Stimulated activated CD8-positive, alpha-beta memory T cell treated with anti-CD3 and anti-CD28 coated beads, Interleukin-15, amount 100 ng/mL, for 1 hour (primary cell): ENCODE results near the gene TEX44.
"Not testable (repeated sequence)": the region's sequence is repeated elsewhere in the genome, so short reads cannot be mapped to it uniquely, and the experiment has no call there.

Source experiments
- DNase-seq: peaks from one replicate; pipeline ENCODE4 v3.0.0-alpha.2; 2020; ENCODE audit warnings: low read depth

TEX44 gene

DNA sequence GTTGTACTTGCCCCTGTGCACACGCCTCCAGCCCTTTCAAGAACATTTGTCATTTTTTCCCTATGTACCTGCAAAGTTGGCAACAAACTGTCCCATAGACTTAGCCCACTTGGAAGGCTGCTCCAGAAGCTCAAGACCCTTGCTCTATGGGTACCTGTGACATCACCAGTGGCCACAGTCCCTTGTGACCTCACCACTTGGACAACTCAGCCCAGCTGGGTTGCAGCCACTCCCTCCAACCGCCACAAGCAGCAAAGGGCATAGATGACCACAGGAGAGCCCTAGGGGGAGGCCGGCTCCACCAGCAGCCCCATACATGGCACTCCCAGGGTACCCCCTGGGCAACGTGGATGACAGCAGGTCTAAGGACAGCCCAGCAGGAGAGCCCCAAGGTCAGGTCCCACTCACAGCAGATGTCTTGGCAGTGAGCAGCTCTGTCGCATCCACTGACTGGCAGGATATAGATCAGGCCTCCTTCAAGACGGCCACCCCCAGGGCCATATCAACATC, at the start of gene TEX44:
TSS of gene TEX44 (plus strand) at position 229 of the 510 bp plus-strand sequence. CDS start at position 317, 88 bp downstream.
- DNase-seq: no peak

DNA sequence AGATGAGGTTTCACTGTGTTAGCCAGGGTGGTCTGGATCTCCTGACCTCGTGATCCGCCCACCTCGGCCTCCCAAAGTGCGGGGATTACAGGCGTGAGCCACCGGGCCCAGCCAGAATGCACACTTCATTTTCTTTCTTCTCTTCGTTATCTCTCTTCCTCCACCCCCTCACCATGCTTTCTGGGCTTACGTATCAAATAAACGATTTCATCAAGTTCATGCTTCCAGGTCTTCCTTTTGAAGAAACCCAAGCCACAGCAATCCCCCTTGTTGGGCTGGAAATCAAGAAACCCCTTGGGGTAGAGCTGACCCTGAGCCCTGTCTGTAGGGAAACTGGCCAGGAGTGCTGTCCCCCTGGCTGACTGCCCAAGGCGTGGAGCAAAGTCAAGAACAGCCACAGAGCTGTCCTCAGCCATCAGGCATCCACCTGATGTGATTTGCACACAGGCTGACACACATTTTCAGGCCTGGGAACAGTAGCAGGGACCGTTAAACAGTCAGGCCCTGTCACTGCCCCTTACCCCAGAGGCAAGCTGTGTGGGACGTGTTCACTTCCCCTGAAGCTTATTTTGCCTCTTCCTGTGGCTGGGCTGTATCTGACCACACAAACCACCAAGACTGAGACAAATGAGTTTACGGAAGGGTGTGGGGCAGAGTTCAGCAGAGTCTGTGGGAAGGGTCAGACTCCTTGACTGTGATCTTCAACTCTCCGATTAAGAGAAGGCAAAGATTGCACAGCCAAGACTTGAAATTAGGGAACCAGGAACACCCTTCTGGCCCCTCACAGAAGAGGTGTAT, 47.4 kb upstream of the TEX44 start:
- no peak for DNase-seq

DNA sequence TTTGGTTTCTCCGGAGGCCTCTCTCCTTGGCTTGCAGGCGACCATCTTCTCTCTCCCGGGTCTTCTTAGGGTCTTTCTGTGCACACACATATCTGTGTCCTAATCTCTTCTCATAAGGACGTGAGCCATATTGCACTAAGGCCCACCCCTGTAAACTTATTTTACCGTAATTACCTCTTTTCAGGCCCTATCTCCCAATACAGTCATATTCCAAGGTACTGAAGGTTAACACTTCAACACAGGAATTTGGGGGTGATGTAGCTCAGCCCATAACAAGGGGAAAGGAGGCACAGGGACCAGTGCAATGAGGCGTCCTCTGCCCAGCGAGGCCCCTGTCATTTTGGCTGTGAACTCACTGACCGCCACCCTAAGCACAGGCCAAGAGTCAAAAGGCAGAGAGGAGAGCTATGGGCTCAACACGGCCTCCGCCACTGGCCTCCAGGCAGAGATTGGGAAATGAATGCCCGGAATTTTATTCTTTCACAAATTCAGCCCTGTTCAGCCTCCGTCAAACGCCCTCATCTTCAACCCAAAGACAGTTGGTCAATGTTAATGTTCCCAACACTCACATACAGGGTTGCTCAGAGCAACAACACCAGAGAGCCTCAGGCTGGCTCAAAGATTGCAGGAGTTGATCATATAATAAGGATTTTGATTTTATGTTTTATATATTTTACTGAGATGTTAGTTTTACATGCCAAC, 46.5 kb upstream of the TEX44 start:
- no peak for DNase-seq

DNA sequence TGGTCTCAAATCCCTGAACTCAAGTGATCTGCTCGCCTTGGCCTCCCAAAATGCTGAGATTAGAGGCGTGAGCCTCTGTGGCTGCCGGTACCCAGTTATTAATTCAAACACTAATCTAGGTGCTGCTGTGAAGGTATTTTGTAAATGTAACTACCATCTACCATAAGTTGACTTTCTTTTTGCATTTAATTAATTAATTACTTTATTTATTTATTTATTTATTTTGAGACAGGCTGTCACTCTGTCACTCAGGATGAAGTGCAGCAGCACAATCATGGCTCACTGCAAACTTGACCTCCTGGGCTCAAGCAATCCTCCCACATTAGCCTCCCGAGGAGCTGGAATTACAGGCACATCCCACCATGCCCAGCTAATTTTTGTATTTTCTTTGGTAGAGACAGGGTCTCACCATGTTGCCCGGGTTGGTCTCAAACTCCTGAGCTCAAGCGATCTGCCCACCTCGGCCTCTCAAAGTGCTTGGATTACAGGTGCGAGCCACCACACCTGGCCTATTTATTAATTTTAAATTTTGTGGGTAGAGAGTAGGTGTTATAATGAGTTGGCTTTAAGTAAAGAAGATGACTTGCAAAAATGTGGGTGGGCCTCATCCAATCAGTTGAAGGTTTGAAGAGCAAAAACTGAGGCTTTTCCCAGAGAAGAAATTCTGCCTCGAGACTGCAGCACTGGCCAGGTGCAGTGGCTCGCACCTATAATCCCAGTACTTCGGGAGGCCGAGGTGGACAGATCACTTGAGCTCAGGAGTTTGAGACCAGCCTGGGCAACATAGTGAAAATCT, 45.2 kb upstream of the TEX44 start:
- DNase-seq: no peak

DNA sequence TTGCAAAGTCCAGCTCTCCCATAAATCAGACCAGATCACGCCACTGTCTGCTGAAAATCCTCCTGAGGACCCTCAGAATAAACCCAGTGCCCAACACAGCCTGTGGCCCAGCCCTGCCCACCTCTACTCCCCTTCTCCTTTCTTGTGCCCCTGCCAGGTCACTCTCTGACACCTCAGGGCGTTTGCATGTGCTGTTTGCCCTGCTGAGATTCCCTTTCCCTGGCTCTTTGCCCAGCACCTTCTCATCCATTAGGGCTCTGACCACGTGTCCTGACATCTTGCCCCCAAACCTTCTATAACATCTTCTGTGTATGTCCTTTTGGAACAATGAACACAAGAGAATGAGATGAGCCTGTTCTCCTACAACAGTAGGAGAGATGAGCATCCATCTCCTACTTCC, 43.9 kb upstream of the TEX44 start:
- DNase-seq: no peak

DNA sequence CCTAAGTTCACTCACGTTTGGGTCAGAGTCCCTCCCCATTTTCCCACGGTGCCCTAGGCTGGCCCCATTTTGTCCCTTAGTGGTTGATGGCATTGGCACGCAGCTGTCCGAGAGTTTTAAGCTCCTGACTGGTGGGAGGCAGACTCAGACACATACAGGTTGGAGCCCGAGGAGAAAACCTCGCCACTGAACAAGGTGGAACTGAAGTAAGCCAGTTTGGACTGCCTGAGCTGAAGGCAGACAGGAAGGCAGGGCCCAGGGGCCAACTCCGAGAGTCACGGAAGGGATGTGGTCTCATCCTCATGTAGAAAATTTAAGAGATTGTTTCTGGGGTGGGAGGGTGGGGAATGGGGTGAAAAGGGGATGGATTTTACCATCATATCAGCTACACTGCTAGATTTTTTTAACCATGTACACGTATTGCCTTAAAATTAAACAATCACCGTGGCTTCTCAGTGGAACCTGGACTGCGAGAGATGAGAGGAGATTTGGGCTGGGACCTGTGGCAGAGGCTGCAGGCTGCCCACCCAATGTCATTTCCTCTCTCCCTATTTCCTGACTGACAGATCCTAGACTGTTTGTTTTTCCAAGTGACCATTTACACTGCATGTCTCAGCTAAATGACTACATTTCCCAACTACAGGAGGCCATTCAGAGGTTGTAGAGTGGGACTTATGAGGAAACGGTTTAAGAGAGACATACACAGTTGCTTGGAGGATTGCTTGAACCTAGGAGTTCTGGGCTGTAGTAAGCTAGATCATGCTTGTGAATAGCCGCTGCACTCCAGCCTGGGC, 43.0 kb upstream of the TEX44 start:
- DNase-seq: no peak

DNA sequence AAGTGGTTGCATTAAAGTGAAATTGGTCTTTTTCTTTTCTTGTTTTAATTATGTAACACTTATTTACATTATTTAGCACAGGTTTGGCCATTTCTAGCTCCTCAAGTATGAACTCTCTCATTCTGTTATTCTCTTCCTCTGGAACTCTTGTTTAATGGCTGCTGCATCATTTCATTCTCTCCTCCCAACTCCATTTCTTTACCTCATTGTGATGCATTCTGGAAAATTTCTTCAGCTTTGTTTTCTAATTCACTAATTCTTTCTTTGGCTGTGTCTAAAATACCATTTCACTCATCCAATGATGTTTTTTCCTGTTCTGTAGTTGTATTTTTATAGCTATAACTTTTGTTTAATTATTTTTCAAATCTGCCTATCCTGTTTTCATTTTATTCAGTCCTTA, 39.9 kb upstream of the TEX44 start:
- no peak for DNase-seq

DNA sequence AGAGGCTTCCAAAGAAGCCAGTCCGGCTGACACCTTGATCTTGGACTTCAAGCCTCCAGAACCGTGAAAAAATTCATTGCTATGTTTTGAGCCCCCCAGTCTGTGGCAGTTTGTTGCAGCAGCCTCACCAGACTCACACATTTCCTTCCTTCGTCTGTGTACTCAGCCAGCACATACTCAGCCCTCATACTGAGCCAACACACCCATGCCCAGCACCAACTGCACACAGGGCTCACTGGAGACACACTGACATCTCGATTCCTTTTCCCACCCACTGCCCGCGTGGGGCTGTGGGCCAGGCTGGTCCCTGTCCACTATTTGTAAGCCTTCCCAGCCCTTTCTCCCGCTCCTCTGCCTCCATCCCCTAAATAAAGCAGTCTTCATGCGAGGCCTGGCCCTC, 38.3 kb upstream of the TEX44 start:
- DNase-seq: no peak

DNA sequence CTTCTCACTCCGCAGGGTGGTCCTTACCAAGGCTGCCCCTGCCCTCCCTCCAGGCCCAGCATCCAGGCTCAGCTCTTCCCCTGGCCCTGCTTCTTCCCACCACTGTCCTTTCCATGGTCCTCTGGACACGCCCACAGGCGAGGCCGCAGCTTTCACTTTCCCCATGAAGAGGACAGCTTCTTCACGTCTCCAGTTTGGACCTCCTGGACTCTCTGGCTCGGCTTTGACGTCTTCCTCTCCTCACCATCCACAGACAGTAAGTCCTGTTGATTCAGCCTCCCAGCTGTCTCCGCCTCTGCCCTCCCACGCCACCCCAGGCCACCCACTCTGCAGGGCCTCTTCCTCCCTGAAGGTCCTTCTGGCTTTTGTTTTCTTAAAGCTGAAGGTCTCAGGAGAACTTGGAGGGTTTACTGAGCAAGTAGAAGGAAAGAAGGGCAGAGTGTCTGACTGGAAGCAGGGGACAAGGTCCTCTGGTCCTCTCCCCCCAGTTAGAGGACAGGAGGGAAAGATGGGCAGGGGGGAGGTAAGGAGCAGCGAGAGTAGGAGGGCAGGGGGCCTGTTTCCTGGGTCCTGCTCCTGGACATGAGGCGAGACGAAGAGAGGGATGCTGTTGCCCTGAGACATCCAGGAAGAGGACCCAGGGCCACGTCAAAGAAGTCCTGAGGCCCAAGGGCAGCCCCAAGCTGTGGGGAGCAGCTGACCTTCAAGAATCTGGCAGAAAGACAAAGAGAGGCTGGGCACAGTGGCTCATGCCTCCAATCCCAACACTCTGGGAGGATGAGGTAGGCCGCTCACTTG, 37.7 kb upstream of the TEX44 start:
- no peak for DNase-seq

DNA sequence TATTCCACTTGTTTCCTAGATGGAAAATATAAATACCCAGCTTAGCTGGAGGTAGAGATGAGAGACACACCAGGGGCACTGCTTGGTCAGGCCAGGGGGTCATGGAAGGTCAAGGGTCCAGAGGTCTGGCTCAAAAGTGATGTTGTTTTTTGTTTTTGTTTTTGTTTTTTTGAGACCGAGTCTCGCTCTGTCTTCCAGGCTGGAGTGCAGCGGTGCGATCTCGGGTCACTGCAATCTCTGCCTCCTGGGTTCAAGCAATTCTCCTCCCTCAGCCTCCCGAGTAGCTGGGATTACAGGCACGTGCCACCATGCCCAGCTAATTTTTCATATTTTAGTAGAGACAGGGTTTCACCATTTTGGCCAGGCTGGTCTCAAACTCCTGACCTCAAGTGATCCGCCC, 36.2 kb upstream of the TEX44 start:
- not testable (repeated sequence) for DNase-seq

DNA sequence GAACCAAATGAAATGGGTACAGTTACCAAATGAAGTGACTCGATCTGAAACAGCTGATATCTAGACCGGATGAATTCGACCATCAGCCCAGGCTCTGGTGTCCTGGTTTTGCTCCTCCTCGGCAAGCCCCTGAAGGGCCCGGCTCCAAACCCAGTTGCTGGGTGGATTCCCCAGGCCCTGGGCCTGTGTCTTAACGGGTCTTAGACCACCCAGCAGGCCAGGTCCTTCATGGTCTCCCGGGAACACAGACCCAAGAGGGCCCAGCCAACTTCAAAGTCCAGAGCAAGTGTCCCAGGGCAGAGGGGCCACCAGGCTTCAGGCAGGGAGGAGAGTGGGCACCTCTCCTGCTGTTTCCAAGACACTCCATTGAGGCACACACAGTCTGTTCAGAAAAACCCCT, 35.7 kb upstream of the TEX44 start:
- no peak for DNase-seq

DNA sequence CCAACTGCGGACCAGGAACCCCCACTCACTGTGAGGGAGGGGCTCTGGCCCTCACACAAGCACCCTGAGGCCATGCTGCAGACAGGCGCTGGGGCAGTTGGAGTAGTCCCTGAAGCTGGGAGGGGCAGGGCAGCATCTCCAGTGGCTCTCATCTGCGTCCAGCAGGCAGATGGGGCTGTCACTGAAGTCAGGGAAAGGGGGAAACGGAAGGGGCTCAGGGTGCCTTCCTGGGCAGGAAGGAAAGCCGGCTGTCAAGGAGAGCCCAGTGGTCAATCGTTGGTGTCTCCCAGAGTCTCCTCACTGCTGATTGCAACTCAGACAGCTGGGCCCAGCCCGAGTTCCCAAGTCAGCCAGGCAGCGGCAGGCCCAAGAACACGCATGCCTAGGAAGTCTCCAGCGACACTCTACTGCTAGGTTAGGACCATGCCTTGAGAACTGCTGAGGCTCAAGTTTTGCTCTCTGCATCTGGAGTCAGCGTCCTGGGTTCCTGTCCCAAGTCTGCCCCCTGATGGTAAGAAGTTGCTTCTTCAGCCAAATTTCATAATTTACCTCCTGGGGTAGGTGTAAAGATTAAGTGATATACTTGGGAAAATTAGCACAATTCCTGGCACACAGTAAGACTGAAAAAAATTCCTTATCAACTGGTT, 35.0 kb upstream of the TEX44 start:
- peak; percentile 24 for DNase-seq

DNA sequence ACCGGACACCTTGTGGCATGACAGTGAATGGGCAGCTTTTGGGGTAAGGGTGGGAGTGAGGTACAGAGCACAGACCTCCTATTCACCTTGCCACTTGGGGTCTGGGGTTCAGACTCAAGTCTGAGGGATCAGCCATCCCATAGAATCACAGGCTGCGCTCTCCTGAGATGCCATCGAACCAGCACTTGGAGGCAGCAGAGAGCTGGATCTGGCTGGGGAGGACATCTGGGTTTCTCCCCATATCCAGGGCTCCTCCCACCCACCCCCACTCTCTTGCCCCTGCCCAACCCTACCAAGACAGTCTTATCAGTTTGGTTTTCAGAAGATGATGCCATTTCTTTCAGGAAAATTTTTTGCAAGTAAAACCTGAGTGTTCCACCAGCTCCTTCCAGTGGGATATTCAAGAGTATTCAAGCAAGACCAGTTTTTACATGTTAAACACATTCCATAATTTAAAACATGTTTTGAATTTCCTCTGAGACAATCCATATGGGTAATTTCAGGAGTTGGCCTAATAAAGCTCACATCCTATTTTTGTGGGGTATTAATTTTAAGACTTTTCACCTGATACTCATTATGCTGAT, 29.2 kb upstream of the TEX44 start:
- DNase-seq: no peak

DNA sequence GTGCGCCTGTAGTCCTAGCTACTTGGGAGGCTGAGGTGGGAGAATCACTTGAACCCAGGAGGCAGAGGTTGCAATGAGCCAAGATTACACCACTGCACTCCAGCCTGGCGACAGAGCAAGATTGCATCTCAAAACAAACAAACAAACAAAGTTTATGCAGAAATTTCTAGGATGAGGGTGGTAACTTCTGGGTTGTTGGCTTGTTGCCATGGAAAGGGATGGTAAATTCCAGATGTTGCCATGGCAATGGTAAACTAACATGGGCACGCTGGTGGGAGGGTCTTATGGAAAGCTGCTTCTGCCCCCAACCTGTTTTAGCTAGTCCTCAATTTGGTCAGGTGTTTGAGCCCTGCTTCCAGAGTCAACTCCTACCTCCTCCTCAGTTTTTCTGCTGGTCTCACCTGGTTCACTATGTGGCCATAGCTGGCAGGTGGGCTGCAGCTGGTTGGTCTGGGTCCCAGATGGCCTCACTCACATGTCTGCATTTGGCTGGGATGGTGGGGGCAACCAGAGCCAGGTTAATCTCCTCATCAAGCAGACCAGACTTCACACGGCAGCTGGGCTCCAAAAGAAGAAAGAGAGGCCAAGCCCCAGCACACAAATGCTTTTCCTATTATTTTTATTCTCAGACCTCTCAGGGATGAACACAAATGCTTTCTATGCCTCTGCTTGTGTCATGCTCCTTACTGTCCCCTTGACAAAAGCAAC, 26.6 kb upstream of the TEX44 start:
- no peak for DNase-seq

DNA sequence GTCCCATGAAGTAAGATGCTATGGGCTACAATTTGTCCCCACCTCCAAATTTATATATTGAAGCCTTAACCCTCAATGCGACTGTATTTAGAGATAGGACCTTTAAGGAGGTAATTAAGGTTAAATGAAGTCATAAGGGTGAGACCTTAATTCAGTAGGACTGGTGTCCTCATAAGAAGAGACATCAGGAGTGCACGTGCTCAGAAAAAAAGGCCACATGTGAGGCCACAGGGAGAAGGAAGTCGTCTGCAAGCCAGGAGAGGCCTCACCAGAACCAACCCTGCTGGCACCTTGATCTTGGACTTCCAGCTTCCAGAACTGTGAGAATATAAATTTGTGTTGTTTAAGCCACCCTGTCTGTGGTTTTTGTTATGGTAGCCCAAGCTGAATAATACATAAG, 25.5 kb upstream of the TEX44 start:
- DNase-seq: no peak

DNA sequence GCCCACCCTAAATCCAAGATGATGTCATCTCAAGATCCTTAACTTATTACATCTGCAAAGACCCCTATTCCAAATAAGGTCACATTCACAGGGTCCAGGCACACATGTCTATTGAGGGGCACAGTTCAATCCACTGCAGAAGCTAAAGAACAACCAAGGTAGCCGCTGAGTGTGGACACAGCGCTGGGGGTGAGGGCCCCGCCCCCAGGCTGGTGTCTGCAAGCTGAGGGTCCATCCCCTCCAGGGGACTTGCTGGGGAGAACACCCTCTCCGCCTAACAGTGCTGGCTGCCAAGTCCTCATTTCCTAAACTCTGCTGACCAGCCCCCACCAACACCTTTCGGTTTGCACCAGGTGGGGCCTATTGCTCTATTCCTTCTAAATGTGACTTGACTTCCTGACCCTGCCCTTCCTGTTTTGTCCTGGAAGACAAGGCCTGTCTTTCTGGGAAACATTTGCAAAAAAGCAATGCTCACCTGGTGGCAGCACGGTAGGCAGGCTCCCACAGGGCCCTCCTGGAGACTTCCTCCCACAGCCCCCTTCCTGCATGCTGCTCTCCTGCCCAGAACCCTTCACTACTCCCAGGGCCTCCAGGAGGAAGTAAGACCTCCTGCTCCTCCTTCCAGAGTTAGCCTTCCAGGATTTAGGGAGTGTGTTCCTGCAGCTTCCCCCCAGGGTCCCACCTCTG, 24.4 kb upstream of the TEX44 start:
- no peak for DNase-seq

DNA sequence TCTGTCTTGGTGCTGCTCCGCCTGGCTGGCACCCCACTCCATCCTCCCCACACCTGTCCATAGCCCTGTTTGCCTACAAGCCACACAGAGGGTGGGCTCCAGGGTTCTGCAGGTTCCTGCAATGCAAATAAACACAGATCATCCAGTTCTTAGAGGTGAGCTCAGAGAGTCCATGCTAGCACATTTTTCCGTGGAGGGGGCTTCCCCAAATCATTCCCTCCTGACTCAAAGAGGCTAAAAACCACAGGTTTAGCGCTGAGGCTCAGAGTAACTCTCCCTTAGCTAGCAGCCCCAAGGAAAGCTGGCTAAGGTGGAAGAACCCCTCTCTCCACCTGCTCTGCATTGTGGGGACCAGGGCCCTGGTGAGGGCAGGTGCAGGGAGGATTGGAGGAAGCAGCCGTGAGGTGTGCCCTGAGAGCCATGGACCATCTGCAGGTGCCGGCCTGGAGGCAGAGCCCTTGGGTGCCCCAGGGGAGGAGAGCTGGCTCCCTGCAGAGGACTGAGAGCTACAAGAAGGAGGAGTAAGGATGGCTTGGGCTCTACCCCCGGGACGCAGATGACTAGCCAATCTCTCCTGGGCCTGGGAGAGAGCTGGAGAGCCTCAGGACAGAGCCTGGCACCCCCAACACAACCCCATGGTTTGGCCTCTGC, 23.8 kb upstream of the TEX44 start:
- DNase-seq: no peak

DNA sequence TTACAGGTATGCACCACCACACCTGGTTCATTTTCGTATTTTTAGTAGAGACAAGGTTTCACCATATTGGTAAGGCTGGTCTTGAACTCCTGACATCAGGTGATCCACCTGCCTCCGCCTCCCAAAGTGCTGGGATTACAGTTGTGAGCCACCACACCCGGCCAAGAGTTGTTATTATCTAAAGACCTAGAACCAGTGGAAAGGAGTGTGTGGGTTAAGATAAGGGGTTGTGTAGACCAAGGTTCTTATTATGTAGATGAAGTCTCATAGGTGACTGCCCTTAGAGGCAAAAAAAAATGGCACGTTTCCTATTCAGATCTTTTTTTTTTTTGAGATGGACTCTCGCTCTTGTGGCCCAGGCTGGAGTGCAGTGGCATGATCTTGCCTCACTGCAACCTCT, 21.7 kb upstream of the TEX44 start:
- not testable (repeated sequence) for DNase-seq
